ENCODE measurements around the gene PTPRH.

Gene PTPRH

GRCh38 chr19:55166530-55167268 lies 42.6 kb downstream of the PTPRH start, which contains the start of gene DNAAF3:
TSS of gene DNAAF3 (minus strand) at chr19:55166613. CDS start at chr19:55166413, 200 bp downstream.
- peak within 1 kb of the TSS; percentile 89 for H3K27ac ChIP-seq
- no peak for TF ChIP-seq CTCF (conservative IDR thresholded peaks at IDR 0.05; ENCODE audit: low read depth)
- DNase-seq (ENCODE audit: low spot score): peak; percentile 100
- ChIA-PET POLR2A (ENCODE audit: low non-redundant PET) (interaction anchor here (1.0 kb wide), 1 partner anchor 43 kb away, joined by 8 read pairs; the partner anchor contains the start of gene PTPRH), CTCF (interaction anchor here (0.6 to 1.3 kb wide), 4 partner anchors 8 to 233 kb away, joined by 3 to 6 read pairs (median 3); partner anchors contain the start of gene RDH13)

GRCh38 chr19:55165952-55166529 lies 43.3 kb downstream of the PTPRH start:
- peak; percentile 81 for TF ChIP-seq CTCF (conservative IDR thresholded peaks at IDR 0.05; ENCODE audit: low read depth)
- POLR2A ChIA-PET (ENCODE audit: low non-redundant PET): no interaction called here
- peak; percentile 66 for DNase-seq (ENCODE audit: low spot score)
- peak overlapping the region; percentile 89 for H3K27ac ChIP-seq
- CTCF ChIA-PET: interaction anchor here (0.6 to 1.3 kb wide), 5 partner anchors 9 to 25 kb away, joined by 3 to 9 read pairs (median 4); no protein-coding TSS in a partner anchor

GRCh38 chr19:55161571-55162322 lies 47.6 kb downstream of the PTPRH start:
- H3K27ac ChIP-seq: no peak overlapping the region
- POLR2A ChIA-PET (ENCODE audit: low non-redundant PET): interaction anchor here (1.5 kb wide), 1 partner anchor 20 kb away, joined by 5 read pairs; no protein-coding TSS in a partner anchor
- CTCF ChIA-PET: interaction anchor here (0.7 to 3.6 kb wide), 2 partner anchors 21 to 186 kb away, joined by 3 to 31 read pairs; no protein-coding TSS in a partner anchor
- no peak for TF ChIP-seq CTCF (conservative IDR thresholded peaks at IDR 0.05; ENCODE audit: low read depth)
- no peak for DNase-seq (ENCODE audit: low spot score)

GRCh38 chr19:55160986-55161365 lies 48.3 kb downstream of the PTPRH start:
- no peak for TF ChIP-seq CTCF (conservative IDR thresholded peaks at IDR 0.05; ENCODE audit: low read depth)
- H3K27ac ChIP-seq: peak overlapping the region; percentile 97
- ChIA-PET CTCF (interaction anchor here (0.5 to 3.6 kb wide), 14 partner anchors 10 to 866 kb away, joined by 3 to 31 read pairs (median 4); partner anchors contain the start of genes IL11 and SYT5), POLR2A (ENCODE audit: low non-redundant PET) (interaction anchor here (0.5 to 1.5 kb wide), 2 partner anchors 20 to 21 kb away, joined by 3 to 5 read pairs; no protein-coding TSS in a partner anchor)
- no peak for DNase-seq (ENCODE audit: low spot score)

- peak overlapping the region; percentile 97 for H3K27ac ChIP-seq
- ChIA-PET POLR2A (ENCODE audit: low non-redundant PET) (interaction anchor here (0.5 to 1.5 kb wide), 3 partner anchors 19 to 156 kb away, joined by 3 to 5 read pairs (median 3); no protein-coding TSS in a partner anchor), CTCF (interaction anchor here (0.5 to 3.6 kb wide), 16 partner anchors 9 to 867 kb away, joined by 3 to 31 read pairs (median 4); partner anchors contain the start of genes IL11 and SYT5)
Measured at GRCh38 chr19:55160128-55160985, 48.9 kb downstream of the PTPRH start.

More at GRCh38 chr19:55160128-55160985, 48.9 kb downstream of the PTPRH start:
- peak; percentile 97 for DNase-seq (ENCODE audit: low spot score)
- TF ChIP-seq CTCF (conservative IDR thresholded peaks at IDR 0.05; ENCODE audit: low read depth): peak; percentile 97

Data from RWPE1 (cell line).